Measurements from ENCODE around the gene SLC35B2.

The SLC35B2 gene

DNA sequence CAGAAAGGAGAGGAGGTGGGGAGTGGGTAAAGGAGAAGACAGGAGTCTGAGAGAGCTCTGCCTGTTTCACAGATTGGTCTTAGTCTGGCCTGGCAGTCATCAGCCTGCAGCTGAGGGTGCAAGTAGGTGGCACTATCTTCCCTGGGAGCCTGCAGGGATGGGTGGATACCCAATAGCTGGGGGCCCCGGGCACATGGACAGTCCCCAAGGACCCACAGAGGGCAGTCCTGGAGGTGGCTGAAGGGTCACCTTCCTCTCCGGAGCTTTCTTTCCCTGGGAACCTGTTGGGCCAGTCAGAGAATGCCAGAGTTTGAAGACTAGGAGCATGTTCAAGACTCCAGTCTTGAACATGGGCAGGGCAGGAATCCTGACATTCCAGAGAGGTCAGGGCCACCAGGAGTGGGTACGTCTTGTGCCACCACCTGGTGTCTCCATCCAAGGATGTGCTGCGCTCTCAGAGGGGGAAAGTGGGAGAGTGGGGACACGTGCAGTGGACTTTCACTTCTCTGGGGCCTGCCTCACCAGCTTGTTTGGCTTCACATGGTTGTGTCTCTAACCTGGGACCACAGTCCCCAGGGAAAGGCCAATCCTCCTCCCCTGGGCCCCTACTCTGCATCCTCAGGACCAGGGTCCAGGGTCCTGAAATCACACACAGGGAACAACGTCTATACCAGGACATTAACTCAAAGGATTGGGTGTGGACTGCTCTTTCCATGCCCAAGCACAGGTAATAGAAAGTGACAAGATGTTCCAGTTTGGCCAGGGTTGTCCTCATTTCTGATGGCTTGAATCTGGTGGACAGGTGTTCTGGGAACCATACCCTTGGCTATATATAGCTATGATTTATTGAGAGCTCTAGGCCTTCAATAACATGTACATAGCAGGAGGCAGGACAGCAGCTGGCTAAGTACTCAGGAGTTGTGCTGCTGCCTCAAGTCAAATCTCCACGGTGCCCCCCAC is 37.8 kb upstream of the SLC35B2 start:
- 83% methylated on average over 4 of the region's 7 CpGs for WGBS (ENCODE audit: insufficient coverage)
- Histone ChIP-seq H3K9me3 (ENCODE audit: control extremely low read depth in 1 of 5, control insufficient read depth in 4 of 5, insufficient read depth in 2 of 5, low read depth in 1 of 5, low read length in 4 of 5) (no peaks in the 10 kb centered on the region), H3K36me3 (ENCODE audit: control insufficient read depth in 4 of 4, insufficient read depth in 4 of 4, low read length in 3 of 4) (peaks cover 0 to 4% (median under 1%) of the 10 kb centered on the region in 4 experiments), H3K27ac (ENCODE audit: insufficient read depth in 1 of 2, low read depth in 1 of 2, low read length in 2 of 2, poor library complexity in 1 of 2, severe bottlenecking in 2 of 2) (no peak overlapping the region), H3K4me1 (ENCODE audit: control extremely low read depth in 1 of 4, control insufficient read depth in 4 of 4, insufficient read depth in 4 of 4, low read length in 3 of 4) (peaks cover 0 to 12% (median 11%) of the 10 kb centered on the region in 4 experiments), H3K27me3 (replicated peaks in 2 of 5; ENCODE audit: control insufficient read depth in 4 of 5, insufficient read depth in 5 of 5, low read length in 4 of 5) (peaks cover 2 to 85% (median 36%) of the 10 kb centered on the region in 5 experiments), H3K4me3 (ENCODE audit: control insufficient read depth in 1 of 7, extremely low read depth in 1 of 7, insufficient read depth in 4 of 7, low read depth in 2 of 7, low read length in 6 of 7) (no peak overlapping the region)
- ChIA-PET CTCF (interaction anchor here (0.7 to 2.8 kb wide), 11 partner anchors 11 to 198 kb away, joined by 3 to 28 read pairs (median 3); partner anchors contain the start of genes AARS2 and NFKBIE), POLR2A (interaction anchor here (1.1 kb wide), 1 partner anchor 10 kb away, joined by 3 read pairs; no protein-coding TSS in a partner anchor)
- DNase-seq, result no peak

DNA sequence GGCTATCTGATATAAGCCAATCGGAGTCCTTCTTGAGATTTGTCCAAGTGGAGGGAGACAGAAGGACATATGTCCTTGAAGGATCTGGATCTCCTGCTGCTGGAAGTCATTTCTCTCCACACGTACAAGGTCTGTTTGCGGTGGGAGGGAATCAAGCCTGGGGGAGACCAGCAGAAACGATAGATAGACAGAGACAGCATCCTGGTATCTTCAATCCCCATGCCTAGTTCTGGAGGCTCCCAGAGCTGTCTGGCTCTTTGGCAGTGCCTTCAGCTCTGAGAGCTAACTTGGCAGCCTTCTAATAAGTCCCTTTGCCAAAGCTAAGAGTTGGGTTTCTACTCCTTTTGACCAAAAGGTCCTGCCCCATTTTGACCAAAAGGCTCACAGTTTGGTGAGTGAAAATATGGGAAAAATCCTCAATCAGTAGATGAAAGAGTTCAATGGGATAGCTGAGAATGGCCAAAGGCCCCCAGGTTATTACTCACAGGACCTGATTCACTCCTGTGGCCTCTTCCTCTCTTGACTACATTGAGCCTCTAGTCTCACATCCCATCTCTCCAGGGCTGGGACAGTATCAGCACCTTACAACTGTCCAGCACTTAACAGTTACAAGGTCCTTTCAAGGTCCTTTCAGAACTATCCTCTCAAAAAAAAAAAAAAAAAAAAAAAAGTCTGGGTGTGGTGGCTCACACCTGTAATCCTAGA is 35.5 kb upstream of the SLC35B2 start:
- Histone ChIP-seq H3K9me3 (ENCODE audit: control extremely low read depth in 1 of 5, control insufficient read depth in 4 of 5, insufficient read depth in 2 of 5, low read depth in 1 of 5, low read length in 4 of 5) (no peaks in the 10 kb centered on the region), H3K4me1 (ENCODE audit: control extremely low read depth in 1 of 4, control insufficient read depth in 4 of 4, insufficient read depth in 4 of 4, low read length in 3 of 4) (peaks cover 0 to 11% (median 9%) of the 10 kb centered on the region in 4 experiments), H3K27ac (ENCODE audit: insufficient read depth in 1 of 2, low read depth in 1 of 2, low read length in 2 of 2, poor library complexity in 1 of 2, severe bottlenecking in 2 of 2) (no peak overlapping the region), H3K27me3 (replicated peaks in 2 of 5; ENCODE audit: control insufficient read depth in 4 of 5, insufficient read depth in 5 of 5, low read length in 4 of 5) (peaks cover 2 to 81% (median 34%) of the 10 kb centered on the region in 5 experiments), H3K4me3 (ENCODE audit: control insufficient read depth in 1 of 7, extremely low read depth in 1 of 7, insufficient read depth in 4 of 7, low read depth in 2 of 7, low read length in 6 of 7) (no peak overlapping the region), H3K36me3 (ENCODE audit: control insufficient read depth in 4 of 4, insufficient read depth in 4 of 4, low read length in 3 of 4) (no peaks in the 10 kb centered on the region)
- POLR2A ChIA-PET, result no interaction called here
- CTCF ChIA-PET, result interaction anchor here (0.8 to 2.4 kb wide), 4 partner anchors 10 to 35 kb away, joined by 3 to 15 read pairs (median 5); no protein-coding TSS in a partner anchor
- 91% methylated on average over 4 of the region's 4 CpGs for WGBS (ENCODE audit: insufficient coverage)
- DNase-seq, result no peak

DNA sequence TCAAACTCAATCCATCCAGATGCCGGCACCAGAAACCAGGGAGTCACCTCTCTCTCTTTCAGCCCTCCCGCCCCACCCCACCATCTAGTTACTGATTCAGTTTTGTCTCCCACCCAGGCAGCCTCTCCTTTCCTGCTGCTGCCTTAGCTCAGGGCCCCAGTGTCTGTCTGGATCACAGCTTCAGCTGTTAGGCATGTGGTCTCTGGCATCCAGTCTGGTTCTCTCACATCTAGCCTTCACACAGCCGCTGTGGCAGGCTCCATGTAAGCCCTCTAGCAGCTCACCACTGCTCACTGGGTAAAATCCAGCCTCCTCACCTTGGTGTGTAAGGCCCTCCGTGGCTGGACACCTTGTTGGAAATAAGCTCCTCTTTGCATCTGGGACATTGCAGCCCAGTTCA is 34.5 kb upstream of the SLC35B2 start:
- Histone ChIP-seq H3K27ac (ENCODE audit: insufficient read depth in 1 of 2, low read depth in 1 of 2, low read length in 2 of 2, poor library complexity in 1 of 2, severe bottlenecking in 2 of 2) (no peak overlapping the region), H3K4me1 (ENCODE audit: control extremely low read depth in 1 of 4, control insufficient read depth in 4 of 4, insufficient read depth in 4 of 4, low read length in 3 of 4) (peaks cover 0 to 2% (median 0%) of the 10 kb centered on the region in 4 experiments), H3K27me3 (replicated peaks in 2 of 5; ENCODE audit: control insufficient read depth in 4 of 5, insufficient read depth in 5 of 5, low read length in 4 of 5) (peaks cover 2 to 81% (median 33%) of the 10 kb centered on the region in 5 experiments), H3K9me3 (ENCODE audit: control extremely low read depth in 1 of 5, control insufficient read depth in 4 of 5, insufficient read depth in 2 of 5, low read depth in 1 of 5, low read length in 4 of 5) (no peaks in the 10 kb centered on the region), H3K4me3 (ENCODE audit: control insufficient read depth in 1 of 7, extremely low read depth in 1 of 7, insufficient read depth in 4 of 7, low read depth in 2 of 7, low read length in 6 of 7) (no peak overlapping the region), H3K36me3 (ENCODE audit: control insufficient read depth in 4 of 4, insufficient read depth in 4 of 4, low read length in 3 of 4) (no peaks in the 10 kb centered on the region)
- no peak for DNase-seq
- 70% methylated on average over 3 of the region's 4 CpGs for WGBS (ENCODE audit: insufficient coverage)
- ChIA-PET POLR2A (interaction anchor here (0.8 kb wide), 1 partner anchor 14 kb away, joined by 3 read pairs; no protein-coding TSS in a partner anchor), CTCF (interaction anchor here (0.8 to 2.4 kb wide), 6 partner anchors 9 to 46 kb away, joined by 3 to 15 read pairs (median 5); no protein-coding TSS in a partner anchor)

DNA sequence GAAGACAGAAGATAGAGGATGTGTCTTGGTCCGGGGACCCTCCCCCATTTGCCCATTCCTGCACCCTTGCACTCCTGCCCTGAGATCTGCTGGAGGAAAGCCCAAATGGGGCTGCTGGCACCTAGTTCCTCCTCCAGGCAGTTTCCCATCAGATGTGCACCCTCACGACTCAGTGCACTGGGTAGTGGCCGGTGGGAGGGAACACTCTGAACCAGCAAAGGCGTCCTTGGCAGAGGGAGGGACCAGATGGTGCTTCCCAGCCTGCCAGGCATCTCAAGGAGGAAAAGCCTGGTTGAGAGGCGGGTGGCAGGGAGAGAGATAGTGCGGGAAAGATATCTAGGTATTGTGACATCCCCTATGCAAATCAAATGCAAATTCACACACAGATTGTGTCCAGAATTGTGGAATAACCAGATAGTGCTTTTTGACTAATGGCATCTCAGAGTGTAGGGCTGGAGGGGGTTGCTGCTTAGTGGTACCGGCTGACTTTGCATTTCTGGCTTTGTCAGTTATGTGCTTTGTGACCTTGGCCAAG is 32.5 kb upstream of the SLC35B2 start:
- POLR2A ChIA-PET, result no interaction called here
- CTCF ChIA-PET, result interaction anchor here (1.0 kb wide), 1 partner anchor 11 kb away, joined by 3 read pairs; no protein-coding TSS in a partner anchor
- no peak for DNase-seq
- Histone ChIP-seq H3K27me3 (replicated peaks in 2 of 5; ENCODE audit: control insufficient read depth in 4 of 5, insufficient read depth in 5 of 5, low read length in 4 of 5) (peaks cover 4 to 75% (median 18%) of the 10 kb centered on the region in 5 experiments), H3K4me1 (ENCODE audit: control extremely low read depth in 1 of 4, control insufficient read depth in 4 of 4, insufficient read depth in 4 of 4, low read length in 3 of 4) (no peaks in the 10 kb centered on the region), H3K27ac (ENCODE audit: insufficient read depth in 1 of 2, low read depth in 1 of 2, low read length in 2 of 2, poor library complexity in 1 of 2, severe bottlenecking in 2 of 2) (no peak overlapping the region), H3K9me3 (ENCODE audit: control extremely low read depth in 1 of 5, control insufficient read depth in 4 of 5, insufficient read depth in 2 of 5, low read depth in 1 of 5, low read length in 4 of 5) (no peaks in the 10 kb centered on the region), H3K36me3 (ENCODE audit: control insufficient read depth in 4 of 4, insufficient read depth in 4 of 4, low read length in 3 of 4) (no peaks in the 10 kb centered on the region), H3K4me3 (ENCODE audit: control insufficient read depth in 1 of 7, extremely low read depth in 1 of 7, insufficient read depth in 4 of 7, low read depth in 2 of 7, low read length in 6 of 7) (no peak overlapping the region)
- 83% methylated on average over 1 of the region's 7 CpGs for WGBS (ENCODE audit: insufficient coverage)

DNA sequence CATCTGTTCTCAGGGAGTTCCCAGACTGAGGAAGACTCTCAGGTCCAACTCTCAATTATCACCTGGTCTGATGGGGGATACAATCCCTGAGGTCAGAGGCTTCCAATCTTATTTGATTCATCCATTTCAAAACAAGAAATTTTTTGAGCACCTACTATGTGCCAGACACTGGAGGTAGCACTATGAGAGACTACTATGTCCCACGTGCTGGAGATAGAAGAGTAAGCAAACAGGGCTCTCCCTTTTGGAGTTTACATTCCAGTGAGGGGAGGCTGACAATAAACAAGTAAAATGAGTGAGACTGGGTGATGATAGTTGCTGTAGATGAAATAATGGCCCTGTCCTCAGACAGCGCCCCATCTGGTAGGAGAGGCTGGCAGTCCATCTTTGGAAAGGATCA is 29.4 kb upstream of the SLC35B2 start:
- H3K4me3 ChIP-seq (ENCODE audit: control insufficient read depth in 1 of 7, extremely low read depth in 1 of 7, insufficient read depth in 4 of 7, low read depth in 2 of 7, low read length in 6 of 7), result no peak overlapping the region
- no peak for DNase-seq
- POLR2A ChIA-PET, result no interaction called here
- H3K27me3 ChIP-seq (replicated peaks in 2 of 5; ENCODE audit: control insufficient read depth in 4 of 5, insufficient read depth in 5 of 5, low read length in 4 of 5), result peaks cover 2 to 68% (median 19%) of the 10 kb centered on the region in 5 experiments
- no peaks in the 10 kb centered on the region for H3K9me3 ChIP-seq (ENCODE audit: control extremely low read depth in 1 of 5, control insufficient read depth in 4 of 5, insufficient read depth in 2 of 5, low read depth in 1 of 5, low read length in 4 of 5)
- CTCF ChIA-PET, result no interaction called here
- H3K27ac ChIP-seq (ENCODE audit: insufficient read depth in 1 of 2, low read depth in 1 of 2, low read length in 2 of 2, poor library complexity in 1 of 2, severe bottlenecking in 2 of 2), result no peak overlapping the region
- no peaks in the 10 kb centered on the region for H3K36me3 ChIP-seq (ENCODE audit: control insufficient read depth in 4 of 4, insufficient read depth in 4 of 4, low read length in 3 of 4)
- H3K4me1 ChIP-seq (ENCODE audit: control extremely low read depth in 1 of 4, control insufficient read depth in 4 of 4, insufficient read depth in 4 of 4, low read length in 3 of 4), result no peaks in the 10 kb centered on the region
- WGBS (ENCODE audit: insufficient coverage), result 82% methylated on average over 2 of the region's 2 CpGs

DNA sequence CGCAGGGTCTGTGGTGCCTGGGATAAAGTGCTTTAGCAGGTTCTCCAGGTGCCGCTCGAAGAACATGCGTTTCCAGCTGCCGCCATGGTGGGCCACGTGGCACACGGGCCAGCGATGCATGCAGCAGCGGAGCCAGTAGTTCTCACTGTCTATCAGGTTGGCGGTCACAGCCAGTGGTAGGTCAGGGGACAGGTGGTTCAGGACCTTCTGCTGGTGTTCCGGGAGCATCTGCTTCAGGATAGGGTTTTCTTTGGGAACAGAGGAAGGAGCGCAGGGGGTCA is 28.9 kb upstream of the SLC35B2 start:
- Histone ChIP-seq H3K9me3 (ENCODE audit: control extremely low read depth in 1 of 5, control insufficient read depth in 4 of 5, insufficient read depth in 2 of 5, low read depth in 1 of 5, low read length in 4 of 5) (no peaks in the 10 kb centered on the region), H3K4me1 (ENCODE audit: control extremely low read depth in 1 of 4, control insufficient read depth in 4 of 4, insufficient read depth in 4 of 4, low read length in 3 of 4) (no peaks in the 10 kb centered on the region), H3K4me3 (ENCODE audit: control insufficient read depth in 1 of 7, extremely low read depth in 1 of 7, insufficient read depth in 4 of 7, low read depth in 2 of 7, low read length in 6 of 7) (no peak overlapping the region), H3K27me3 (replicated peaks in 2 of 5; ENCODE audit: control insufficient read depth in 4 of 5, insufficient read depth in 5 of 5, low read length in 4 of 5) (peaks cover 2 to 63% (median 19%) of the 10 kb centered on the region in 5 experiments), H3K27ac (ENCODE audit: insufficient read depth in 1 of 2, low read depth in 1 of 2, low read length in 2 of 2, poor library complexity in 1 of 2, severe bottlenecking in 2 of 2) (no peak overlapping the region), H3K36me3 (ENCODE audit: control insufficient read depth in 4 of 4, insufficient read depth in 4 of 4, low read length in 3 of 4) (no peaks in the 10 kb centered on the region)
- no peak for DNase-seq
- ChIA-PET POLR2A (no interaction called here), CTCF (interaction anchor here (0.9 kb wide), 1 partner anchor 15 kb away, joined by 3 read pairs; no protein-coding TSS in a partner anchor)
- WGBS (ENCODE audit: insufficient coverage), result 89% methylated on average over 12 of the region's 12 CpGs

Data from common myeloid progenitor, CD34-positive (primary cell).